T follicular helper cell (primary cell): Measurements from ENCODE around the gene VWA1.
"Not testable (repeated sequence)": the region's sequence is repeated elsewhere in the genome, so short reads cannot be mapped to it uniquely, and the experiment has no call there.

Experiments
- DNase-seq: peaks from one replicate; pipeline ENCODE4 v3.0.0-alpha.2; 2020; ENCODE audit warnings: low read depth

The VWA1 gene

GRCh38 chr1:1422465-1423244 lies 12.8 kb upstream of the VWA1 start:
- no peak for DNase-seq

- no peak for DNase-seq
Measured at GRCh38 chr1:1423245-1423597, 12.3 kb upstream of the VWA1 start.

GRCh38 chr1:1424707-1425106 lies 10.8 kb upstream of the VWA1 start:
- no peak for DNase-seq

- no peak for DNase-seq
Measured at GRCh38 chr1:1425426-1425752, 10.1 kb upstream of the VWA1 start.

- no peak for DNase-seq
Measured at GRCh38 chr1:1425753-1426495, 9.6 kb upstream of the VWA1 start.

GRCh38 chr1:1426496-1427105 lies 8.9 kb upstream of the VWA1 start:
- DNase-seq, result no peak

GRCh38 chr1:1427106-1427819 lies 8.2 kb upstream of the VWA1 start:
- no peak for DNase-seq

- DNase-seq, result no peak
Measured at GRCh38 chr1:1427820-1428148, 7.7 kb upstream of the VWA1 start.

- DNase-seq, result no peak
Measured at GRCh38 chr1:1428174-1428573, 7.3 kb upstream of the VWA1 start.

GRCh38 chr1:1428967-1429366 lies 6.5 kb upstream of the VWA1 start:
- not testable (repeated sequence) for DNase-seq

- DNase-seq, result no peak
Measured at GRCh38 chr1:1429671-1430073, 5.8 kb upstream of the VWA1 start.

GRCh38 chr1:1430114-1430982 lies 5.1 kb upstream of the VWA1 start:
- no peak for DNase-seq

GRCh38 chr1:1430992-1431844 lies 4.3 kb upstream of the VWA1 start:
- no peak for DNase-seq

- no peak for DNase-seq
Measured at GRCh38 chr1:1431845-1432273, 3.6 kb upstream of the VWA1 start.

- DNase-seq, result no peak
Measured at GRCh38 chr1:1432274-1432950, 3.1 kb upstream of the VWA1 start.

GRCh38 chr1:1432951-1433803 lies 2.3 kb upstream of the VWA1 start:
- no peak for DNase-seq

- DNase-seq, result no peak
Measured at GRCh38 chr1:1433804-1434130, 1.7 kb upstream of the VWA1 start.

- no peak for DNase-seq
Measured at GRCh38 chr1:1434131-1434823, 1.2 kb upstream of the VWA1 start.

- DNase-seq, result no peak
Measured at GRCh38 chr1:1434824-1435105, 725 bp upstream of the VWA1 start.
